Activated T-cell treated with anti-CD3 and anti-CD28 coated beads, Interleukin-2, amount 50 U/mL, for 48 hours (primary cell): ENCODE results near the gene FANCM.
"Not testable (repeated sequence)": the region's sequence is repeated elsewhere in the genome, so short reads cannot be mapped to it uniquely, and the experiment has no call there.

Experiments used
- DNase-seq, 2 experiments: peaks; one replicate each; pipeline ENCODE4 v3.0.0-alpha.2; 2020

FANCM gene

DNA sequence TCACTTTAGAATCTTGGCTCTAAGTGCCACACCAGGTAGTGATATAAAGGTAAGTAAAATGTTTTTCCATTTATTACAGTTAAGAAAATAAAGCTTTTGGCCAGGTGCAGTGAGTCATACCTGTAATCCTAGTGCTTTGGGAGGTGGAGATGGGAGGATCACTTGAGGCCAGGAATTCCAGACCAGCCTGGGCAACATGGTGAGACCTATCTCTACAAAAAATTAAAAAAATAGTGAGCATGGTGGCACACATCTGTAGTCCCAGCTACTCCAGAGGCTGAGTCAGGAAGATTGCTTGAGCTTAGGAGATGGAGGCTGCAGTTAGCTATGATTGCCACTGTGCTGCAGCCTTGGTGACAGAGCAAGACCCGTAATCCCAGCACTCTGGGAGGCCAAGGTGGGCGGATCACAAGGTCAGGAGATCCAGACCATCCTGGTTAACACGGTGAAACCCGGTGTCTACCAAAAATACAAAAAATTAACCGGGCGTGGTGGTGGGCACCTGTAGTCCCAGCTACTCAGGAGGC is 5.0 kb downstream of the FANCM start:
- no peak for DNase-seq

DNA sequence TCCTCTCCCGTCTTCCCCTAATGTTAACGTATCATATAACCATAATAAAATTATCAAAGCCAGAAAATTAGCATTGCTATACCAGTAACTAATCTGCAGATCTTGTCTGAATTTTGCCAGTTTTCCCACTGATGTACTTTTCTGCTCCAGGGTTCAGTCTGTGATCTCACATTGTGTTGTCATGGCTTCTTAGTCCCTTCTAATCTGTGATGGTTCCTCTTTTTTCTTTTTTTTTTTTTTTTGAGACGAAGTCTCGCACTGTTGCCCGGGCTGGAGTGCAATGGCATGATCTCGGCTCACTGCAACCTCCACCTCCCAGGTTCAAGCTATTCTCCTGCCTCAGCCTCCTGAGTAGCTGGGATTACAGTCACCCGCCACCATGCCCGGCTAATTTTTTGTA is 6.4 kb downstream of the FANCM start:
- not testable (repeated sequence) for DNase-seq

DNA sequence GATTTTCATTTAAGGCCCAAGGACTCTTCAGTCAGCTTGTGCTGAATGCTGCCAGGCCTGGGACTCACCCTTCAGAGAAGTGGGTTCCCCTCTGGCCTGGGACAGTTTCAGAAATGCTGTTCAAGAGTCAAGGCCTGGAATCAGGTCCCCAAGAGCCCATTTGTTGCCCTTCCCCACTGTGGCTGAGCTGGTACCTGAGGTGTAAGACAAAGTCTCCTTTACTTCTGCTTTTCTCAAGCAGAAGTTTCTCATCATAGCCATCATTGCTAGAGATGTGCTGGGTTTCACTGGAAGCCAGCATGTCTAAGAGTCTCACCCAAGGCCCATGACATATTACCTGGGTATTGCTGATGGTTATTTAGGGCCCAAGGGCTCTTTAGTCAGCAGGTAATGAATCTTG is 8.9 kb downstream of the FANCM start:
- no peak for DNase-seq

DNA sequence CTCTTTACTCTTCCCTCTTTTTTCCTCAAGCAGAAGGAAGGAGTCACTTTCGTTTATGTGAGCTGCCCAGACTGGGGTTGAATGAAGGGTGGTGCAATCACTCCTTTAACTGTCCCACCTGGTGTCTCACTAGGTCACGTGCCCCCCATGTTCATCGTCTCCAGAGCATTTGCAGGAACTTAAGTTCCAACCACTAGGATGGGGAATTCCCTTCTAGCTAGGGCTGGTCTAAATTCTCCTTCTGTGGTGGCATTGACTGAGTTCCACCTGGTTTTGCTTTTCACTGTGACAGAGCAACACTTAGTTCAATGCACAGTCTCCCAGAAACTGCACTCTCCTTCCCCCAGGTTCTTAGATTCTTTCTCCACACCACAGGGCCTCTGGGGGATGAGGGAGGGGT is 9.5 kb downstream of the FANCM start:
- no peak for DNase-seq

DNA sequence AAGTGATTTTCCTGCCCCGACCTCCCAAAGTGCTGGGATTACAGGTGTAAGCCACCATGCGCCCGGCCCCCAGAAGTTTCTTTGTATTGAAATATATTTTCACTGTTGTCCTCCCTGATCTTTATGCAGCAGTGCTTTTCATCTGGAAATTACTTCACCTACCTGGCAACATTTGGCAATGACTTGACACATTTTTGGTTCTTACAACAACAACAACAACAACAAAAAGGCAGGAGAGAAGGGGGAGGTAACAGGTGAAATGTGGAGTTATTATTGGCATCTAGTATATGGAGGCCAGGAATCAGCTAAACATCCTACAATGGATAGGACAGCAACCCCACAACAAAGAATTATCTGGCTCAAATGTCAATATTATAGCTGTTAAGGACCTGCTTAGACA is 13.9 kb downstream of the FANCM start:
- DNase-seq: no peak

DNA sequence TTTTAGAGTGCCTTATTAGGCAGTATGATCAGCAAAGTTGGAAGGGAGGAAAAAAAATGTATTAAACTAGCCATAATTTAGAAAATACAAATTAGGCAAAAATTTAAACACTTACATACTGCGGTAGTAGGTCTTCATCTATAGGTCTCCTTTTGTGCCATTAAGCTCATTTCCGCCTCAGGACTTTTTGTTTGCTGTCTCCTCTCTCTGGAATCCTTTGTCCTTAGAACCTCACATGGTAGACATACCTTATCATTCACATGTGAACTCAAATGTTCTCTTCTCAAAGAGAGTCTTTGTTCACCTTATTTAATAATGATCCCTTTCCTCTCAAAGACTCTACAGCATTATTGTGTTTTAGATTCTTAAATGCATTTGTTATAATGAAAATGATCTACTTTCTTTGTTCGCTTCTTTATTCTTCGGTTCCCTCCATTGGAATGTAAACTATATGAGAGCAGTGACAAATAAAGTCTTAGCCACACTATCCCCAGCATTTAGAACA is 14.7 kb downstream of the FANCM start:
- DNase-seq: no peak

DNA sequence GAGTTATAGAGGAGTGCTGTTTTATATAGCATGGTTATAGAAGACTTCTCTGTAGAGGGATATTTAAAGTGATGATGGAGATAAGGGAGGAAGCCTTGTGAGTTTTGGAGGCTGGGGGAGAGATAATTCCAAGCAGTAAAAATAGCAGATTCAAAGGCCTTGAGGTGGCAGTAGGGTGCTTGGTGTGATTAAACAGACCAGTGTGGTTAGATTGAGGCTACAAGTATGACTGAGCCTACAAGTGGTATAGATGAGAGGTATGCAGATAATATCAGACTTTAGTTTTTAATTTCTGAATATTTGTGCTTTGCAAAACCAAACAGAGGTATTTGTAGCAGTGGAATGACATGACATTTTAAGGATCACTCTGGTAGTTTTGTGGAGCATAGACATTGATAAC is 20.3 kb downstream of the FANCM start:
- no peak for DNase-seq

DNA sequence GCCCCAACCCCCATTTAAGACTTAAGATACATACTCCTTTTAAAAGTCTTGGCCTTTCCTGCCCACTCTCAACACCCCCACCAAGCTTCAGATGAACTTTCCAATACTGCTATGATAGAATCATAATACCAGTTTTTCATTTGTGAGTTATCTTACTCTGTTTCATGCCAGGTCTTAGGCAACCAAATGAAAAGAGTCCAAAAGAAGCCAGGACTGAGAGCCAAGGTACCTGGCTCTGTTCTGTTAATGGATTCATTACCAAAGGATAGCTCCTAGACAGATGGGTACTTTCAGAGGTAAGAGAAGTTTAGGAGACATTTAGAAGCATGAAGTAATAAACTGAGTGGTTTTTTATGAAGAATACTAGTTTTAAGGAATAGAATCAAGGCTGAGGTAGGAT is 34.2 kb downstream of the FANCM start:
- no peak for DNase-seq

DNA sequence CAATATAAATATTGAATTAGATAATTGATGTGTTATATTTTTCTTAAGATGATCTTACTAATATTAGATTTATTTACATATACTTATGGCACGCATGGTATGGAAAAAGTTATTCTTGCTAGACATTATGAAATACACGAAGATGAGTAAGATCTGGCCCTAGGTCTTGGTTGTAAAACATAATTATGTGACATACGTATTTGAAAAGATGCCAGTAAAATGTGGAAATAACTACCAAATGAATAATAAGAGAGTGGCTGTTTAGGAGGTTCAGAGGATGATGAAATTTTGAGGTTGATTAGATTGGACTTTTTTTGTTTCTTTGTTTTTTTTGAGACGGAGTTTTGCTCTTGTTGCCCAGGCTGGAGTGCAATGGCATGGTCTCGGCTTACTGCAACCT is 41.3 kb downstream of the FANCM start:
- no peak for DNase-seq

DNA sequence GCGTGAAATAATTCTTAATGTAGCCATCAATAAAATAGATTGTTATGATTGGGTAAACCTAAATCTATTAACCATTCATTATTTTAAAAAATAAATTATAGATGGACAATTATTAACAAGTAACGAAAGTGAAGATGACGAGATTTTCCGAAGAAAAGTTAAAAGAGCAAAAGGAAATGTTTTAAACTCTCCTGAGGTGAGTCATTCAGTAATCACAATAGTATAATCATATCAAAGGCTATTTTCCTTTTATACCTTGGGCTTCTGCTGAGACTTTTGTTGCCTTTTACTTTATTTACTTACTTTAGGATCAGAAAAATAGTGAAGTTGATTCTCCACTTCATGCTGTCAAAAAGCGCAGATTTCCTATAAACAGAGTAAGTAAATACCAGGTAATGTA is 45.6 kb downstream of the FANCM start:
- no peak for DNase-seq

DNA sequence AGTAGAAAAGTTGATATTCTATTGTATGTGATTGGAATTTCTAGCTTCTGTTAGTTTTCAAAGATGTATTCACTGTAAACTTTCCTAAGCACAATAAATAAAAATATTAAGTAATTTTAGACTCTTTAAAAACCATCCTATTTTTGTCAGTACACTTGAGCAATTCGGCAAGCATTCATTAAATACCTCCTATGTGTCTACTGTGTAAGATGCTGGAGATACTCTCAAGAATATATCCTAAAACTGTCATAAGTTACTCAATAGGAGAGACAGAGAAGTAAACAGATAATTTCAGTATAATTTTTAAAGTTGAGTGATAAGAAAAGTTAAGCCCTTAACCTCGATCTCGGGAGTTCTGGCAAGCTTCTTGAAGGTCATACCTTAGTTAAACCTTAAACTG is 46.1 kb downstream of the FANCM start:
- DNase-seq: no peak

DNA sequence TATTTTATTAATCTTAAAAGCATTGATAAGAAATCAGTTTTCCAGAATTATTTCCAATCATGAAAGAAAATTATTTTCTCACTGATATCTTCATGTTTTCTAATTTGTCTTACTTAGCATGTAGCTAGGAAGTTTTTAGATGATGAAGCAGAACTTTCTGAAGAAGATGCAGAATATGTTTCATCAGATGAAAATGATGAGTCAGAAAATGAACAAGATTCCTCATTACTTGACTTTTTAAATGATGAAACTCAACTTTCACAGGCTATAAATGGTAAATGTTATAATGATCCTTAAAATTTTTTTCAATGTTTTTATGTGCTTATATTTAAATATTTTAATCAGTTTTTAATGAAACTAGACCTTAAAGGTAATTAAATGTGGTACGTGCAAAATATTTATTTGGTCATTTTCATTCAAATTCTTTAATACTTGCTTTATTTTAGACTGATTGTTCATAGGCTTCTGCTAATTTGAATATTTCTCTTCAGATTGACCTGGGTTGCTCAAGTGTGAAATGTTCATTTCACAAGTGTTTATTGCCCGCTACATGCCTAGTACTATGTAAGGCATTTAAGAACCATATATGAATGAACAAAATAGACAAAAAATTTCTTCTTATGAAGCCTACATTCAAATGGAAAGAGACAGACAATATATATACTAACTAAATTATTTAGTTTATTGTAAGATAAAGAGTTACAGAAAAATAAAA is 49.5 kb downstream of the FANCM start:
- DNase-seq: no peak

DNA sequence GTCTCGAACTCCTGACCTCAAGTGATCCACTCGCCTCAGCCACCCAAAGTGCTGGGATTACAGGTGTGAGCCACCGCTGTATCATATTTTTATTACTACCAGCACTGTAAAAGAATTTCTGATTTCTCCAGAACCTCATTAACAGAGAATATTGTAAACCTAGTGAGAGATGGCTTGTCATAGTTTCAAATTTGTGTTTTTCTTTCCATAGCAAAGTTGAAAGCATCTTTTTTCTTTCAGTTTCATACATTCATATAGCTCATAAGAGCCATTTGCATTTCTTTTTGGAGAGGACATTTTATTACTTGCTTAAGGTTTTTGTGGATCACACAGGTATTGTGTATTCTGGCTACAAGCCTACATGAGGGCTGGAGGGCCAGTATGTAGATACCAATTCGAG is 59.2 kb downstream of the FANCM start:
- DNase-seq: no peak

DNA sequence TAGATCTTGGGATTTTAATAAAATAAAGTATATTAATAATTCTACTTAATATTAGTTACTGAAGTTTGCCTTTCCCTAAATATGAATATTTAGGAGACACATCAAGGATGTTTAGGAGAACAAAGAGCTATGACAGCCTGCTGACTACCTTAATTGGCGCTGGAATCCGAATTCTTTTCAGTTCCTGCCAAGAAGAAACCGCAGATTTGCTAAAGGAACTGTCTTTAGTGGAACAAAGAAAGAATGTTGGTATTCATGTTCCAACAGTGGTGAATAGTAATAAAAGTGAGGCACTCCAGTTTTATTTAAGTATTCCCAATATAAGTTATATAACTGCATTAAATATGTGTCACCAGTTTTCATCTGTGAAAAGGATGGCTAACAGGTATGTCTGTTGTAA is 62.8 kb downstream of the FANCM start:
- DNase-seq: no peak

DNA sequence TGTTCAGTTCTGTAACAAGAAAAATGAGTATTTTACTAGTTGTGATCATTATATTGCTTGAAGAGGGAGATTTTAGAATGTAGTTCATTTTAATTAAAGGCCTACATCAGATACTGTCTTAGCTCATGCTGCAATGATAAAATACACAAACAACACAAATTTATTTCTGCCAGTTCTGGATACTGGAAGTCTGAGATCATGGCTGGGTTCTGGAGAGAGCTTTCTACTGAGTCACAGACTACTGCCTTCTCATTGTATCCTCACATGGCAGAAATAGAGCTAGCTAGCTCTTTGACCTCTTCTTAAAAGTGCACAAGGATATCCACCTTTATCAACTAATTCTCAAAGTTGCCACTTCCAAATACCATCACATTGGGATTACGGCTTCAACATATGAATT is 63.5 kb downstream of the FANCM start:
- no peak for DNase-seq

DNA sequence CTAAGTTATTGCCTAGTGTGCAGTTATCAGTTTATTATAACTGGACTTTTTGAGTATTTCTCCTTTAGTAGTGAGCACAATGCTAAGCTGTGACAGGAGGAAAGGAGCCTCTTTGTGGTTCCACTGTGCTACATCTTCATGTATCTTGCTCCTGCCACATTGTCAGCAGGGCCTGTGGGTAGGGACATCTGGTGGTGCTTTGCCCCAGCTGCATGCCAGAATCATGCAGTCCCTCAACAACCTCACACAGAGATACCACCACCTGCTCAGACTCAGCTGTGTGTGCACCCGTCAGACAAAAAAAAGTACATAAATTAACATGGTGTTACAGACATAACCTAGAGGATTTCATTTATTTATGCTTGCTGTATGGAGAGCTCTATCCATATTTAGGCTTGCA is 66.2 kb downstream of the FANCM start:
- DNase-seq: peak in 1 of 2 experiments; percentile 26

DNA sequence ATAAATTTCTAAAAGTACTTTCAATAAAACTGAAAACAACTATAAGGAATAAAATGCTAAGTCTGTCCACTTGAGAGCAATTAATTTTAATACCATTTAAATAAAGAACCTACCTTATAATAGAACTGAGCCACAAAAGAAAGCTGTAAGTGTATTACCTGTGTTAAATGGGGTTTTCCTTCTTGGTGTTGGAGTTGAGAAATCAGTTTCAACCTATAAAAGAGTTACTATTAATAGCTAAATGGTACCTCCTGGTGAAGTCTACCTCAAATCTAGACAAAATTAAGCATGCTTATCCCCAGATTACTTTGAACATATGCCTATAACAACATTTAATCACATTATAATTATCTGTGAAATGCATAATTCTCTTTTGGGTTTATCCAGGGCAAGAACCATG is 68.5 kb downstream of the FANCM start:
- no peak for DNase-seq

DNA sequence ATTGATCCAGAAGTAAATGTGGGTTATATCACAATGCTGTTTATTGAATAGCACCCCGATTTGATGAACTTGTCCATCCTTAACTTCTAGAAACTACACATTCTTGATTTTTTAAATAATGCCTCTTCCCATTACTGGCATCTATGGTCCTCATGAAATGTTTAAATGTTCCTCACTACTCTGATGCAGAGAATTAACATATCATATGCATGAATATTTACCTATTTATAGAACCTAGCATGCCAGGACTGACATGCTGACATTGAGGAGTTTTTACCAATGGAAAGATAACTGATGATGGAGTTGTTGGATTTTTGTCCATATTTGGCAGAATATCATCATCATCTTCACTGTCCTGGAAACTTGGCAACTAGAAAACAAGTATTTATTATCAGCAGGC is 74.4 kb downstream of the FANCM start:
- no peak for DNase-seq

DNA sequence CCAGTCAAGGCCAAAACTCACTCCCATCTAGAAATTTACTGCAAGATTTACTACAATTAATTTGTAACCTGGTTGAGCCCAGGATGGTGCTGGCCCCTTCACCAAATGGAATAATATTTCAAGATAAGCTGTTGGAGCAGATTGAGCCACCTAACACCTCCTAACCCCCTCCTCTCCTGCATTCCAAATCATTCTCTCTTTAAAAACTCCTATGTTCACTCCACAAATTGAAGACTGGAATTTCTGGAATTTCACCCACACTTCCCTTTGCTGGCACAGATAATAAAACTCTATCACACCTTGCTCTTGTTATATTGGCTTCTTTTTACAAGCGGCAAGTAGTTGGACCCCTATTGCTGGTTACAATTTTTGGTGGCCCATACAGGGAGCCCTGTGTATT is 75.6 kb downstream of the FANCM start:
- no peak for DNase-seq

DNA sequence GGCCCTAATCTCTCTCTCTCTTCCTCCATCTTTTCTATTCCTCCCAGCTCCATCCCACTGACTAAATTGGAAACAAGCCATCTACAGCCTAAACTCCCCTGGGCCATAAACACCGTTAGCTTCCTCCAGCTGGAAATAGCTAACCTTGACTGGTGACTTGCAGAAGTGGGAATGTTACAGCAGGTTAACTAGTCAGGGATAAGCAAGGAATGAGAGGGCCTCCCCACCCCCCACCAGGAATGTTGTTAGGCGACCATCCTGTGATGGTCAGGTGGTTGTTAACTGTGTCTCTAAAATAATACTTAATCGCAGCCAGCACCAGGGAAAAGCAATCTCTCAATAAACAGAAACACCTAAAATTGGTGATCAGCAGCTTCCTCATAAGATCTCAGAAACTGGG is 76.5 kb downstream of the FANCM start:
- no peak for DNase-seq

DNA sequence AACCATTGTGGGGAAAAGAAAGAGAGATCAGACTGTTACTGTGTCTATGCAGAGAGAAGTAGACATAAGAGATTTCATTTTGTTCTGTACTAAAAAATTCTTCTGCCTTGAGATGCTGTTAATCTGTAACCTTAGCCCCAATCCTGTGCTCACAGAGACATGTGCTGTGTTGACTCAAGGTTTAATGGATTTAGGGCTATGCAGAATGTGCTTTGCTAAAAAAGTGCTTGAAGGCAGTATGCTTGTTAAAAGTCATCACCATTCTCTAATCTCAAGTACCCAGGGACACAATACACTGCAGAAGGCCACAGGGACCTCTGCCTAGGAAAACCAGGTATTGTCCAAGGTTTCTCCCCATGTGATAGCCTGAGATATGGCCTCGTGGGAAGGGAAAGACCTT is 78.0 kb downstream of the FANCM start:
- DNase-seq: not testable (repeated sequence)

DNA sequence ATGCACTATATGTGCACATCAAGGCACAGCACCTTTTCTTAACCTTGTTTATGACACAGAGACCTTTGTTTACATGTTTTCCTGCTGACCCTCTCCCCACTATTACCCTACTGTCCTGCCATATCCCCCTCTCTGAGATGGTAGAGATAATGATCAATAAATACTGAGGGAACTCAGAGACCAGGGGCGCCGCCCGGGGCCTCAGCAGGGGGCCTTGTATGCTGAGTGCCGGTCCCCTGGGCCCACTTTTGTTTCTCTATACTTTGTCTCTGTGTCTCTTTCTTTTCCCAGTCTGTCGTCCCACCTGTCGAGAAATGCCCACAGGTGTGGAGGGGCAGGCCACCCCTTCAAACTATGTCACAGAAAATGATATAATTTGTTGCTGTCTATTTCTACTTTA is 78.6 kb downstream of the FANCM start:
- not testable (repeated sequence) for DNase-seq

DNA sequence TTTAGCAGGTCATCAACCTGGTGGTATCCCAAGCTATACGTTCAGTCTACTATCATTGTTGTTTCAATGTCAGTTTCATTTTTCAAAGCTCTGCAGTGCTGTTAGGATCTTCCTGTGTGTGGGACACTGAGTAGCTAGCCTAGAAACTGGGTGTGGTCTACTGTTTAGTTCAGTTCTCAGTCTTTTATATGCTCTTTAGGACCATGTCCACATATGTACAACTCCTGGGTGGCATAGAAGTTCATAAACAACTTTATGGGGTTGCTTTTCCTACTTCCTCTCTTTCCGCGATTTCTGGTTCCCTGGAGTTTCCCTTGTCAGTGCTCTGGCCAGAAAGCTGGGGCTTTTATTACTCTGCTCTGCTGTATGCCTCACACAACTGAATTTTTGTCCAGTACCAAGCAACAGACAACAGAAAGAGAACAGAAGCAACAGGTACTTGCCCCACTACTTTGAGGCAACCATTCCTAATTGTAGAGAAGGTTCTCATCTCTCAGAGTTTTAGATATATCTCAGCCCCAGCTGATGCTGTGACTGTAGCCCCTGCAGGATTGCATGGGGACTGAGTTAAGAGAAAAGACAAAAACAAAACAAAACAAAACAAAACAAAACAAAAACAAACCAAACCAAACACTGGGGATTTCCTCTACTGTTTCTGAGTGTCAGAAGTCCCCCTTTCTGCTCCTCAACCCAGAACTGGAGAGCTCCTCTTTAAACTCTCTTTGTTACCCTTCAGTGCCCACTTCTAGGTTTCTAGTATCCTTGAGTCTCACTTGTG is 86.9 kb downstream of the FANCM start:
- no peak for DNase-seq

DNA sequence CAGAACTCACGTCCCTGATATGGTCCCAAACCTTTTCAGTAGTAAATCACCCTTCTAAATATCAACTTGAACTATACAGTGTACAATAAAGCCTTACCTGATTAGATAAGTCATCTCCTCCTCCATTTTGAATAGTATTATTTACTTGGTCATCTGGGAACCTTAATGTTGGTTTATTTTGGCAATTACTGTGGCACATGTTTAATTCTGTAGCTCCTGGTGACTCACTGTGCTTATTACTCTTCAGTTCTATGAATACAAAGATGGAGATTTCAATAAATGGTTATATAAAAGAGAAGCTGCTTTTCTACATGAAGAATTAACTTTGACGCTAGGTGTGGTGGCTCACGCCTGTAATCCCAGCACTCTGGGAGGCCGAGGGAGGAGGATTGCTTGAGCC is 91.8 kb downstream of the FANCM start:
- no peak for DNase-seq
